ENCODE results near the gene ADARB1.

DNA sequence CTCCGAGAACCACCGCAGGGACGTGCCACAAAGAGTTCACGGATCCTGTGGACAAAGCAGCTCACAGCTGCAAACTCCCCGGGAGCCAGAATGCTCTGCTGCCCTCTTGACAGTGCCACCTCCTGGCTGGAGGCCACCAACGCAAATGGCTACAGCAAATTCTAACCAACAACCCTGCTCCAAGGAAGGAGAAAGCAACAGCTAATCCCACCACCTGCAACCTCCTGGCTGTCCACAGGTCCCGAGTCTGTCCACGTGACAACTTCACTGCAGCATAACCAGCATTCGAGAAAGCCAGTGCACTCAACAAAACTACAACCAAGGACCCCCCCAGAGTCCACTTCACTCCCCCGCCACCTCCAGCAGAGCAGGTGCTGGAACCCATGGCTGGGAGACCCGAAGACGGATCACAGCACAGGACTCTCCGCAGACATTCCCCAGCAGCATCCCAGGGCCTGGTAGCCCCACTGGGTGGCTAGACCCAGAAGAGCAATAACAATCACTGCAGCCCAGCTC is 196.0 kb downstream of the ADARB1 start:
- TF ChIP-seq, protein P1, sequence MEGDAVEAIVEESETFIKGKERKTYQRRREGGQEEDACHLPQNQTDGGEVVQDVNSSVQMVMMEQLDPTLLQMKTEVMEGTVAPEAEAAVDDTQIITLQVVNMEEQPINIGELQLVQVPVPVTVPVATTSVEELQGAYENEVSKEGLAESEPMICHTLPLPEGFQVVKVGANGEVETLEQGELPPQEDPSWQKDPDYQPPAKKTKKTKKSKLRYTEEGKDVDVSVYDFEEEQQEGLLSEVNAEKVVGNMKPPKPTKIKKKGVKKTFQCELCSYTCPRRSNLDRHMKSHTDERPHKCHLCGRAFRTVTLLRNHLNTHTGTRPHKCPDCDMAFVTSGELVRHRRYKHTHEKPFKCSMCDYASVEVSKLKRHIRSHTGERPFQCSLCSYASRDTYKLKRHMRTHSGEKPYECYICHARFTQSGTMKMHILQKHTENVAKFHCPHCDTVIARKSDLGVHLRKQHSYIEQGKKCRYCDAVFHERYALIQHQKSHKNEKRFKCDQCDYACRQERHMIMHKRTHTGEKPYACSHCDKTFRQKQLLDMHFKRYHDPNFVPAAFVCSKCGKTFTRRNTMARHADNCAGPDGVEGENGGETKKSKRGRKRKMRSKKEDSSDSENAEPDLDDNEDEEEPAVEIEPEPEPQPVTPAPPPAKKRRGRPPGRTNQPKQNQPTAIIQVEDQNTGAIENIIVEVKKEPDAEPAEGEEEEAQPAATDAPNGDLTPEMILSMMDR (IDR thresholded peaks at IDR 0.05 in 2 of 3, conservative IDR thresholded peaks at IDR 0.05 in 1 of 3; ENCODE audit: insufficient read depth in 2 of 3, low read depth in 1 of 3, low read length in 3 of 3) = 0 out of 6 replicates have a peak, but pooled peaks have one; percentile 18 to 27 (median 25)
- TF ChIP-seq ZNF561 (CRISPR knock-in tag; conservative IDR thresholded peaks at IDR 0.05) (no peak), NUFIP1 (IDR thresholded peaks at IDR 0.05; ENCODE audit: partially characterized antibody) (no peak), MAZ (CRISPR knock-in tag; conservative IDR thresholded peaks at IDR 0.05 in 1 of 2, IDR thresholded peaks at IDR 0.05 in 1 of 2) (no peak), NFXL1 (CRISPR knock-in tag; IDR thresholded peaks at IDR 0.05) (no peak), ZNF212 (CRISPR knock-in tag; IDR thresholded peaks at IDR 0.05) (no peak)

All from K562 (cell line).